ENCODE results near the gene AGL. TPM values are rescaled to one million over a fixed set of nuclear protein-coding genes. Genes with fewer than 3 reads are reported as not detected.

The AGL gene
- total RNA-seq, 4 donors from 2014 or later = 8.0 to 25.9 (median 17.1) TPM

DNA sequence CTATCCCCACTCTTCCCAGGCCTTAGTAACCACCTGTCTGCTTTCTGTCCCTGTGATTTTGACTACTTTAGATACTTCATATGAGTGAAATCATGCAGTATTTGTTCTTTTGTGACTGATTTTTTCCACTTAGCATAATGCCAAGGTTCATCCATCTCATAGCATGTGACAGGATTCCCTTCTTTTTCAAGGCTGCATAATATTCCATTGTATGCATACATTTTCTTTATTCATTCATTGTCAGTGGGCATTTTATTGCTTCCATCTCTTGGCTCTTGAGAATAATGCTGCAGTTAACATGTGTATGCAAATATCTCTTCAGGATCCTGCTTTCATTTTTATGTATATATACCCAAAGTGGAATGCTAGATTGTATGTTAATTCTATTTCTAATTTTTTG lies 56.4 kb downstream of the AGL start:
- no peak overlapping the region for H3K4me3 ChIP-seq
- no peak for DNase-seq
- H3K9me3 ChIP-seq = no peaks in the 10 kb centered on the region
- TF ChIP-seq POLR2A (IDR thresholded peaks at IDR 0.05) (no peak), EP300 (IDR thresholded peaks at IDR 0.05; ENCODE audit: low read depth) (no peak), CTCF (IDR thresholded peaks at IDR 0.05) (no peak), POLR2AphosphoS5 (IDR thresholded peaks at IDR 0.05) (no peak)
- in situ Hi-C loops (cut with MboI; ENCODE audit: low pct_ligation_motif_present in 1 of 4, low pct_unique_long_range_greater_than_20kb in 1 of 4, low sequenced_read_pairs in 3 of 4) (no loop called here), intact Hi-C loops (cut with DNase I; ENCODE audit: low total_unique reads) (no loop called here)
- H3K27me3 ChIP-seq = no peaks in the 10 kb centered on the region
- no peaks in the 10 kb centered on the region for H3K4me1 ChIP-seq
- no peak overlapping the region for H3K27ac ChIP-seq
- H3K36me3 ChIP-seq = peaks cover 0 to 45% (median 12%) of the 10 kb centered on the region in 4 donors

- H3K9me3 ChIP-seq = no peaks in the 10 kb centered on the region
- peaks cover 0 to 28% (median 12%) of the 10 kb centered on the region in 4 donors for H3K36me3 ChIP-seq
- no peak for DNase-seq
- no peak overlapping the region for H3K27ac ChIP-seq
- in situ Hi-C loops (cut with MboI; ENCODE audit: low pct_ligation_motif_present in 1 of 4, low pct_unique_long_range_greater_than_20kb in 1 of 4, low sequenced_read_pairs in 3 of 4) (no loop called here), intact Hi-C loops (cut with DNase I; ENCODE audit: low total_unique reads) (no loop called here)
- 84 to 90% methylated on average over 3 of the region's 3 CpGs for WGBS, 2 donors (ENCODE audit: low coverage in 1 of 2)
- H3K4me1 ChIP-seq = no peaks in the 10 kb centered on the region
- no peaks in the 10 kb centered on the region for H3K27me3 ChIP-seq
- TF ChIP-seq CTCF (IDR thresholded peaks at IDR 0.05) (no peak), EP300 (IDR thresholded peaks at IDR 0.05; ENCODE audit: low read depth) (no peak), POLR2AphosphoS5 (IDR thresholded peaks at IDR 0.05) (no peak), POLR2A (IDR thresholded peaks at IDR 0.05) (no peak)
- H3K4me3 ChIP-seq = no peak overlapping the region
These were observed 67.1 kb downstream of the AGL start for GRCh38 chr1:99917214-99917613.

- no peak for DNase-seq
- Histone ChIP-seq H3K9me3 (no peaks in the 10 kb centered on the region), H3K36me3 (peaks cover 0 to 17% (median 7%) of the 10 kb centered on the region in 4 donors), H3K27me3 (no peaks in the 10 kb centered on the region), H3K4me1 (no peaks in the 10 kb centered on the region), H3K27ac (no peak overlapping the region), H3K4me3 (no peak overlapping the region)
- no peak for TF ChIP-seq EP300 (IDR thresholded peaks at IDR 0.05; ENCODE audit: low read depth)
- no peak for TF ChIP-seq POLR2AphosphoS5 (IDR thresholded peaks at IDR 0.05)
- no peak for TF ChIP-seq CTCF (IDR thresholded peaks at IDR 0.05)
- no peak for TF ChIP-seq POLR2A (IDR thresholded peaks at IDR 0.05)
- 85 to 90% methylated on average over 1 of the region's 1 CpG for WGBS, 2 donors (ENCODE audit: low coverage in 1 of 2)
- intact Hi-C loops (cut with DNase I; ENCODE audit: low total_unique reads) = no loop called here
- in situ Hi-C loops (cut with MboI; ENCODE audit: low pct_ligation_motif_present in 1 of 4, low pct_unique_long_range_greater_than_20kb in 1 of 4, low sequenced_read_pairs in 3 of 4) = no loop called here
These were observed 69.1 kb downstream of the AGL start for GRCh38 chr1:99919220-99919619.

DNA sequence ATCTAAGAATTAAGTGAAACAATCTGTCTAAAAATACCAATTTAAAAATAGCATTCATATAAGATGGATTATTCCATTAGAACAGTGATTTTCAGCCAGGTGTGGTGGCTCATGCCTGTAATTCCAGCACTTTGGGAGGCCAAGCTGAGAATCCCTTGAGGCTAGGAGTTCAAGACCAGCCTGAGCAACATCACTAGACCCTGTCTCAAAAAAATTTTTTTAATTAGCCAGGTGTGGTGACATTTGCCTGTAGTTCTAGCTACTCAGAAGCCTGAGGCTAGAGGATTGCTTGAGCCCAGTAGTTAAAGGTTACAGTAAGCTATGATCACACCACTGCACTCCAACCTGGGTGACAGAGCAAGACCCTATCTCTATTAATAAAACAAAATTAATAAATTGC lies 84.6 kb downstream of the AGL start:
- H3K4me1 ChIP-seq = no peaks in the 10 kb centered on the region

More for the DNA sequence above, 84.6 kb downstream of the AGL start:
- no peak for TF ChIP-seq EP300 (IDR thresholded peaks at IDR 0.05; ENCODE audit: low read depth)
- TF ChIP-seq CTCF (IDR thresholded peaks at IDR 0.05) = no peak
- no peak for TF ChIP-seq POLR2AphosphoS5 (IDR thresholded peaks at IDR 0.05)
- TF ChIP-seq POLR2A (IDR thresholded peaks at IDR 0.05) = no peak
- intact Hi-C loops (cut with DNase I; ENCODE audit: low total_unique reads) (no loop called here), in situ Hi-C loops (cut with MboI; ENCODE audit: low pct_ligation_motif_present in 1 of 4, low pct_unique_long_range_greater_than_20kb in 1 of 4, low sequenced_read_pairs in 3 of 4) (no loop called here)
- H3K36me3 ChIP-seq = no peaks in the 10 kb centered on the region
- no peak for DNase-seq
- no peaks in the 10 kb centered on the region for H3K9me3 ChIP-seq
- no peaks in the 10 kb centered on the region for H3K27me3 ChIP-seq
- H3K4me3 ChIP-seq = no peak overlapping the region
- no peak overlapping the region for H3K27ac ChIP-seq
